B cell (primary cell): ENCODE results near the gene FANCC.

Experiments
- CTCF ChIP-seq: fragments of 200-600 bp; IDR thresholded peaks from one replicate; pipeline ENCODE4 v1.8.0; 2022; ENCODE audit warnings: antibody characterized with exemption, mild to moderate bottlenecking
- EZH2 ChIP-seq: IDR thresholded peaks from 2 replicates; pipeline ENCODE4 v1.6.1; 2012; ENCODE audit warnings: borderline replicate concordance, low read depth, mild to moderate bottlenecking, moderate library complexity, low read length; ENCODE audit not compliant: insufficient read depth, poor library complexity, severe bottlenecking

- TF ChIP-seq CTCF = no peak
- no peak for TF ChIP-seq EZH2
Measured at GRCh38 chr9:95115104-95115503, 202.4 kb downstream of the FANCC start.
